HepG2 (cell line): Measurements from ENCODE around the gene MOV10L1. TPM values are rescaled to one million over a fixed set of nuclear protein-coding genes. Genes with fewer than 3 reads are reported as not detected.

Source experiments
- ARID4A ChIP-seq: sonication (generic); formaldehyde crosslinking; IDR thresholded peaks from 2 replicates; pipeline ENCODE4 v1.5.0; 2020; ENCODE audit warnings: mild to moderate bottlenecking, missing genetic modification reagents, borderline replicate concordance
- RXRA ChIP-seq: sonication (generic); formaldehyde crosslinking; IDR thresholded peaks from 2 replicates; pipeline ENCODE4 v1.5.1; 2020; ENCODE audit warnings: missing genetic modification reagents
- THAP8 ChIP-seq: sonication (generic); formaldehyde crosslinking; IDR thresholded peaks from 2 replicates; pipeline ENCODE4 v1.5.1; 2020; ENCODE audit warnings: missing genetic modification reagents, mild to moderate bottlenecking, borderline replicate concordance
- ZBTB42 ChIP-seq: sonication (generic); formaldehyde crosslinking; IDR thresholded peaks from 2 replicates; pipeline ENCODE4 v1.5.0; 2020; ENCODE audit warnings: mild to moderate bottlenecking, missing genetic modification reagents
- ZIK1 ChIP-seq: sonication (generic); formaldehyde crosslinking; IDR thresholded peaks from 2 replicates; pipeline ENCODE4 v1.5.0; 2020; ENCODE audit warnings: mild to moderate bottlenecking, low read depth, missing genetic modification reagents, borderline replicate concordance
- polyA plus RNA-seq, 8 experiments: library from polyadenylated mRNA; depleted of rRNA in 3 of 8; stranded (reverse) in 7 of 8; unstranded in 1 of 8; fragments of >200 nt; fragmentation: Illumina TruSeq in 4 of 8; extraction: Trizol in 4 of 8; gene quantifications; 2 replicates each; pipeline versions ENCODE4 v1.2.1 to v1.2.3, GENCODE V29; 2011 to 2016; ENCODE audit warnings: low read depth in 4 of 8, missing spikeins in 1 of 8, mixed read lengths in 1 of 8; ENCODE audit not compliant: insufficient read depth in 1 of 8
- total RNA-seq, 5 experiments: library from RNA; depleted of rRNA; stranded (reverse); fragments of >200 nt; fragmentation: Illumina TruSeq; extraction: Trizol; gene quantifications; 2 replicates each; pipeline ENCODE4 v1.2.3, GENCODE V29; 2016; ENCODE audit warnings: low read depth in 1 of 5
- TF ChIP-seq, protein P1 (sequence below): sonication (generic); formaldehyde crosslinking; IDR thresholded peaks from 2 replicates; pipeline ENCODE4 v1.9.0; 2022; ENCODE audit warnings: missing genetic modification reagents, mild to moderate bottlenecking, borderline replicate concordance

The MOV10L1 gene
- total and polyA plus RNA-seq, 2 of the 13 experiments (the other 11 are each of a cell fraction or from before 2014, with no cell fraction given) = 0.11 to 0.12 TPM

- no peak for TF ChIP-seq THAP8 (CRISPR knock-in tag)
- TF ChIP-seq ARID4A (CRISPR knock-in tag) = no peak
- TF ChIP-seq, protein P1, sequence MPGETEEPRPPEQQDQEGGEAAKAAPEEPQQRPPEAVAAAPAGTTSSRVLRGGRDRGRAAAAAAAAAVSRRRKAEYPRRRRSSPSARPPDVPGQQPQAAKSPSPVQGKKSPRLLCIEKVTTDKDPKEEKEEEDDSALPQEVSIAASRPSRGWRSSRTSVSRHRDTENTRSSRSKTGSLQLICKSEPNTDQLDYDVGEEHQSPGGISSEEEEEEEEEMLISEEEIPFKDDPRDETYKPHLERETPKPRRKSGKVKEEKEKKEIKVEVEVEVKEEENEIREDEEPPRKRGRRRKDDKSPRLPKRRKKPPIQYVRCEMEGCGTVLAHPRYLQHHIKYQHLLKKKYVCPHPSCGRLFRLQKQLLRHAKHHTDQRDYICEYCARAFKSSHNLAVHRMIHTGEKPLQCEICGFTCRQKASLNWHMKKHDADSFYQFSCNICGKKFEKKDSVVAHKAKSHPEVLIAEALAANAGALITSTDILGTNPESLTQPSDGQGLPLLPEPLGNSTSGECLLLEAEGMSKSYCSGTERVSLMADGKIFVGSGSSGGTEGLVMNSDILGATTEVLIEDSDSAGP (CRISPR knock-in tag) = no peak
- no peak for TF ChIP-seq RXRA (CRISPR knock-in tag)
- no peak for TF ChIP-seq ZIK1 (CRISPR knock-in tag)
- TF ChIP-seq ZBTB42 = no peak
These were observed 44.4 kb upstream of the MOV10L1 start (continued) for GRCh38 chr22:50045211-50046018.
